Stimulated activated CD8-positive, alpha-beta memory T cell treated with anti-CD3 and anti-CD28 coated beads, Interleukin-7, amount 100 ng/mL, for 1 hour (primary cell): ENCODE data around the gene ACAD9.
A peak's percentile ranks its signal among the peaks of the same experiment; 100 is the strongest.
"Not testable (repeated sequence)": the region's sequence is repeated elsewhere in the genome, so short reads cannot be mapped to it uniquely, and the experiment has no call there.

Experiments
- DNase-seq, 2 donors: peaks; one replicate each; pipeline ENCODE4 v3.0.0-alpha.2; 2020; ENCODE audit warnings: low read depth in 2 of 2

Gene ACAD9

GRCh38 chr3:128895843-128896697, 16.6 kb downstream of the ACAD9 start:
- no peak for DNase-seq

GRCh38 chr3:128902426-128902825, 23.0 kb downstream of the ACAD9 start:
- no peak for DNase-seq

GRCh38 chr3:128903501-128903900, 24.1 kb downstream of the ACAD9 start:
- DNase-seq, result no peak

- no peak for DNase-seq
These were observed 26.8 kb downstream of the ACAD9 start for GRCh38 chr3:128906031-128906803.

- DNase-seq, result no peak
These were observed 27.5 kb downstream of the ACAD9 start for GRCh38 chr3:128906804-128907525.

GRCh38 chr3:128907706-128908445, 28.5 kb downstream of the ACAD9 start:
- DNase-seq, result no peak

GRCh38 chr3:128908951-128909350, 29.5 kb downstream of the ACAD9 start:
- no peak for DNase-seq

- no peak for DNase-seq
These were observed 30.6 kb downstream of the ACAD9 start for GRCh38 chr3:128910006-128910405.

GRCh38 chr3:128911911-128912310, 32.5 kb downstream of the ACAD9 start:
- no peak for DNase-seq

GRCh38 chr3:128914966-128915645, 35.7 kb downstream of the ACAD9 start:
- no peak for DNase-seq

- DNase-seq, result no peak
These were observed 37.9 kb downstream of the ACAD9 start for GRCh38 chr3:128917291-128917690.

GRCh38 chr3:128919988-128920387, 40.6 kb downstream of the ACAD9 start:
- DNase-seq, result no peak

- peak in 1 of 2 donors; percentile 2 for DNase-seq
These were observed 43.5 kb downstream of the ACAD9 start for GRCh38 chr3:128922804-128923459.

GRCh38 chr3:128923576-128923975, 44.2 kb downstream of the ACAD9 start:
- DNase-seq, result no peak

- not testable (repeated sequence) for DNase-seq
These were observed 44.6 kb downstream of the ACAD9 start for GRCh38 chr3:128923986-128924385.

- DNase-seq, result no peak
These were observed 49.9 kb downstream of the ACAD9 start for GRCh38 chr3:128929364-128929763.

- no peak for DNase-seq
These were observed 51.6 kb downstream of the ACAD9 start for GRCh38 chr3:128931046-128931445.

GRCh38 chr3:128932516-128933212, 53.2 kb downstream of the ACAD9 start:
- DNase-seq, result no peak

- no peak for DNase-seq
These were observed 53.9 kb downstream of the ACAD9 start for GRCh38 chr3:128933213-128933921.
